DMS53 (cell line): ENCODE data around the gene DMP1.
A peak's percentile ranks its signal among the peaks of the same experiment; 100 is the strongest.
"Not testable (repeated sequence)": the region's sequence is repeated elsewhere in the genome, so short reads cannot be mapped to it uniquely, and the experiment has no call there.

Source experiments
- DNase-seq: peaks from one replicate; lab custom pipeline; 2025; lab: John Stamatoyannopoulos, UW

DMP1 gene

GRCh38 chr4:87680271-87680670 is 30.2 kb downstream of the DMP1 start:
- DNase-seq, result no peak

- DNase-seq, result no peak
Observed at GRCh38 chr4:87688316-87688715, 38.2 kb downstream of the DMP1 start.

- DNase-seq, result not testable (repeated sequence)
Observed at GRCh38 chr4:87690947-87691346, 40.9 kb downstream of the DMP1 start.

- not testable (repeated sequence) for DNase-seq
Observed at GRCh38 chr4:87692060-87692459, 42.0 kb downstream of the DMP1 start.

GRCh38 chr4:87697272-87697671 is 47.2 kb downstream of the DMP1 start:
- DNase-seq, result peak; percentile 21

- DNase-seq, result no peak
Observed at GRCh38 chr4:87697945-87698344, 47.9 kb downstream of the DMP1 start.

GRCh38 chr4:87698394-87698793 is 48.3 kb downstream of the DMP1 start:
- DNase-seq, result no peak

GRCh38 chr4:87704001-87704400 is 53.9 kb downstream of the DMP1 start:
- no peak for DNase-seq

GRCh38 chr4:87707279-87707918 is 57.3 kb downstream of the DMP1 start:
- DNase-seq, result no peak
